ENCODE measurements around the gene ANKLE1.
"Not testable (repeated sequence)": the region's sequence is repeated elsewhere in the genome, so short reads cannot be mapped to it uniquely, and the experiment has no call there.

The ANKLE1 gene

DNA sequence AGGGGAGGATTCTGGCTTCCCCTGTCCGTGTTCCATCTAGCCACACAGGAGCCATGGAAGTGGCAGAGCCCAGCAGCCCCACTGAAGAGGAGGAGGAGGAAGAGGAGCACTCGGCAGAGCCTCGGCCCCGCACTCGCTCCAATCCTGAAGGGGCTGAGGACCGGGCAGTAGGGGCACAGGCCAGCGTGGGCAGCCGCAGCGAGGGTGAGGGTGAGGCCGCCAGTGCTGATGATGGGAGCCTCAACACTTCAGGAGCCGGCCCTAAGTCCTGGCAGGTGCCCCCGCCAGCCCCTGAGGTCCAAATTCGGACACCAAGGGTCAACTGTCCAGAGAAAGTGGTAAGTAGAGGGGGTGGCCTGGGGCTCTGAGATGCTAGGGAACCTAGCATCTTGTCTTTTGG lies 12.9 kb upstream of the ANKLE1 start:
- no peak overlapping the region for H3K27ac ChIP-seq (replicated peaks)
- no peak overlapping the region for H3K4me3 ChIP-seq (replicated peaks; ENCODE audit: insufficient read depth, low read length)

DNA sequence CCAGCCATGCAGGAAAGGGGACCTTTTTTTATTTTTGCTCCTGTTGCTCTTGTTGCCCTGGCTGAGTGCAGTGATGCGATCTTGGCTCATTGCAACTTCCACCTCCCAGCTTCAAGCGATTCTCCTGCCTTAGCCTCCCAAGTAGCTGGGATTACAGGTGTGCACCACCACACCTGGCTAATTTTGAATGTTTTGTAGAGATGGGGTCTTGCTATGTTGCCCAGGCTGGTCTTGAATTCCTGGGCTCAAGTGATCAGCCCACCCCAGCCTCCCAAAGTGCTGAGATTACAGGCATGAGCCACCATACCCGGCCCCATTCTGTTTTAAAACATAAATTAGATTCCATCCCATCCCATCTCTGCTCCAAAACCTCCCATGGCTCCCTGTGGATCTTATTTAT lies 6.8 kb upstream of the ANKLE1 start:
- H3K27ac ChIP-seq (replicated peaks); H3K4me3 ChIP-seq (replicated peaks; ENCODE audit: insufficient read depth, low read length); DNase-seq (ENCODE audit: low read depth in 1 of 2, low spot score in 1 of 2); H3K27me3 ChIP-seq (ENCODE audit: insufficient read depth, poor library complexity, severe bottlenecking): not testable (repeated sequence)

More for the DNA sequence above, 12.9 kb upstream of the ANKLE1 start:
- TF ChIP-seq REST (IDR thresholded peaks at IDR 0.05; ENCODE audit: insufficient replicate concordance, low read depth), result no peak
- TF ChIP-seq, protein P1, sequence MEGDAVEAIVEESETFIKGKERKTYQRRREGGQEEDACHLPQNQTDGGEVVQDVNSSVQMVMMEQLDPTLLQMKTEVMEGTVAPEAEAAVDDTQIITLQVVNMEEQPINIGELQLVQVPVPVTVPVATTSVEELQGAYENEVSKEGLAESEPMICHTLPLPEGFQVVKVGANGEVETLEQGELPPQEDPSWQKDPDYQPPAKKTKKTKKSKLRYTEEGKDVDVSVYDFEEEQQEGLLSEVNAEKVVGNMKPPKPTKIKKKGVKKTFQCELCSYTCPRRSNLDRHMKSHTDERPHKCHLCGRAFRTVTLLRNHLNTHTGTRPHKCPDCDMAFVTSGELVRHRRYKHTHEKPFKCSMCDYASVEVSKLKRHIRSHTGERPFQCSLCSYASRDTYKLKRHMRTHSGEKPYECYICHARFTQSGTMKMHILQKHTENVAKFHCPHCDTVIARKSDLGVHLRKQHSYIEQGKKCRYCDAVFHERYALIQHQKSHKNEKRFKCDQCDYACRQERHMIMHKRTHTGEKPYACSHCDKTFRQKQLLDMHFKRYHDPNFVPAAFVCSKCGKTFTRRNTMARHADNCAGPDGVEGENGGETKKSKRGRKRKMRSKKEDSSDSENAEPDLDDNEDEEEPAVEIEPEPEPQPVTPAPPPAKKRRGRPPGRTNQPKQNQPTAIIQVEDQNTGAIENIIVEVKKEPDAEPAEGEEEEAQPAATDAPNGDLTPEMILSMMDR (IDR thresholded peaks at IDR 0.05; ENCODE audit: insufficient read depth, low read length), result no peak
- no peaks in the 10 kb centered on the region for H3K27me3 ChIP-seq (ENCODE audit: insufficient read depth, poor library complexity, severe bottlenecking)
- no peak for DNase-seq (ENCODE audit: low read depth in 1 of 2, low spot score in 1 of 2)

- DNase-seq (ENCODE audit: low read depth in 1 of 2, low spot score in 1 of 2), result no peak
- H3K4me3 ChIP-seq (replicated peaks; ENCODE audit: insufficient read depth, low read length), result no peak overlapping the region
- H3K27ac ChIP-seq (replicated peaks), result no peak overlapping the region
- no peak for TF ChIP-seq GABPA (IDR thresholded peaks at IDR 0.05; ENCODE audit: low read depth)
- no peak for TF ChIP-seq POLR2AphosphoS5 (IDR thresholded peaks at IDR 0.05; ENCODE audit: low read depth)
- no peak for TF ChIP-seq REST (IDR thresholded peaks at IDR 0.05; ENCODE audit: insufficient replicate concordance, low read depth)
- TF ChIP-seq, protein P1 (IDR thresholded peaks at IDR 0.05; ENCODE audit: insufficient read depth, low read length), result no peak
- no peak for TF ChIP-seq SPI1 (IDR thresholded peaks at IDR 0.05; ENCODE audit: borderline replicate concordance, low read depth)
- H3K27me3 ChIP-seq (ENCODE audit: insufficient read depth, poor library complexity, severe bottlenecking), result no peaks in the 10 kb centered on the region
These were observed 6.1 kb upstream of the ANKLE1 start for GRCh38 chr19:17275441-17276175.

DNA sequence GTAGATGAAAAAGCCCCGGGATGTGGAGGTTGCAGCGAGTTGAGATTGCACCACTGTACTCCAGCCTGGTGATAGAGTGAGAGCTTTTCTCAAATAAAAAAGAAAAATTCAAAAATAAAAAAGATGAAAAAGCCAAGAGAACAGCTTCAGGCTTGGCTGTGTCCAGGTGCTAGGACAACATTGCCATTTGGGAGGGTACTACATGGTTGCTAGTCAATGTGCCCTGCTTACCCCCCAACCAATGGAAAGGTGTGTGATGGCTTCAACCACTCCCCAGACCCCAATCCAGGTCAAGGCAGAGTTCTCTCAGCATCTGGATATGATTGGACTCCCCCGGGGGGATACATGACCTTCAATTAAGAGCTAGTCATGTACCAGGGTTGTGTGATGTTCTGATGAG lies 2.3 kb upstream of the ANKLE1 start:
- H3K27ac ChIP-seq (replicated peaks), result no peak overlapping the region

More for the DNA sequence above, 2.3 kb upstream of the ANKLE1 start:
- no peak for DNase-seq (ENCODE audit: low read depth in 1 of 2, low spot score in 1 of 2)
- no peak for TF ChIP-seq GABPA (IDR thresholded peaks at IDR 0.05; ENCODE audit: low read depth)
- TF ChIP-seq, protein P1 (IDR thresholded peaks at IDR 0.05; ENCODE audit: insufficient read depth, low read length), result no peak
- no peak for TF ChIP-seq POLR2AphosphoS5 (IDR thresholded peaks at IDR 0.05; ENCODE audit: low read depth)
- no peak for TF ChIP-seq REST (IDR thresholded peaks at IDR 0.05; ENCODE audit: insufficient replicate concordance, low read depth)
- no peak for TF ChIP-seq SPI1 (IDR thresholded peaks at IDR 0.05; ENCODE audit: borderline replicate concordance, low read depth)
- H3K27me3 ChIP-seq (ENCODE audit: insufficient read depth, poor library complexity, severe bottlenecking), result no peaks in the 10 kb centered on the region
- H3K4me3 ChIP-seq (replicated peaks; ENCODE audit: insufficient read depth, low read length), result no peak overlapping the region
